ACC112 (cell line): ENCODE data around the gene LRRK2.
"Not testable (repeated sequence)": the region's sequence is repeated elsewhere in the genome, so short reads cannot be mapped to it uniquely, and the experiment has no call there.

ENCODE experiments used
- H2AFZ ChIP-seq: fragments of 200-600 bp; sonication (generic); one replicate; pipeline ENCODE4 v1.6.0; 2017; ENCODE audit warnings: antibody characterized with exemption, low read length; ENCODE audit not compliant: unreplicated experiment
- H3K27ac ChIP-seq: fragments of 200-600 bp; sonication (generic); 2 replicates; pipeline ENCODE4 v1.5.1; 2014; ENCODE audit warnings: low read depth, mild to moderate bottlenecking, antibody characterized with exemption, low read length, moderate library complexity
- H3K27me3 ChIP-seq: fragments of 200-600 bp; sonication (generic); 2 replicates; pipeline ENCODE4 v1.6.1; 2014; ENCODE audit warnings: mild to moderate bottlenecking, antibody characterized with exemption, low read length, moderate library complexity, mixed read lengths; ENCODE audit not compliant: insufficient read depth
- H3K36me3 ChIP-seq: fragments of 200-600 bp; sonication (generic); 2 replicates; pipeline ENCODE4 v1.6.1; 2016; ENCODE audit warnings: mild to moderate bottlenecking, antibody characterized with exemption, low read length, moderate library complexity, mixed read lengths; ENCODE audit not compliant: insufficient read depth
- H3K4me1 ChIP-seq: fragments of 200-600 bp; sonication (generic); one replicate; pipeline ENCODE4 v1.6.1; 2016; ENCODE audit warnings: low read length, mixed read lengths; ENCODE audit not compliant: insufficient read depth, unreplicated experiment, control insufficient read depth
- H3K4me3 ChIP-seq: fragments of 200-600 bp; sonication (generic); 2 replicates; pipeline ENCODE4 v1.5.1; 2014; ENCODE audit warnings: mild to moderate bottlenecking, low read depth, low read length
- H3K79me2 ChIP-seq: fragments of 200-600 bp; sonication (generic); one replicate; pipeline ENCODE4 v1.6.0; 2016; ENCODE audit warnings: low read length; ENCODE audit not compliant: control insufficient read depth, unreplicated experiment, insufficient read depth

Gene LRRK2

GRCh38 chr12:40248585-40249297 lies 23.9 kb downstream of the LRRK2 start:
- H3K27ac ChIP-seq: no peak overlapping the region
- H3K4me3 ChIP-seq: no peak overlapping the region
- no peak overlapping the region for H2AFZ ChIP-seq
- H3K36me3 ChIP-seq: peaks cover 5% of the 10 kb centered on the region; the same call in 1 of the 2 replicates
- H3K27me3 ChIP-seq: no peaks in the 10 kb centered on the region
- no peaks in the 10 kb centered on the region for H3K4me1 ChIP-seq
- no peaks in the 10 kb centered on the region for H3K79me2 ChIP-seq

GRCh38 chr12:40250652-40251051 lies 25.9 kb downstream of the LRRK2 start:
- H2AFZ ChIP-seq, H3K36me3 ChIP-seq, H3K4me3 ChIP-seq, H3K27ac ChIP-seq, H3K79me2 ChIP-seq, H3K4me1 ChIP-seq, H3K27me3 ChIP-seq: not testable (repeated sequence)

GRCh38 chr12:40253936-40254335 lies 29.1 kb downstream of the LRRK2 start:
- peaks cover 5% of the 10 kb centered on the region; the same call in 1 of the 2 replicates for H3K36me3 ChIP-seq
- H3K79me2 ChIP-seq: no peaks in the 10 kb centered on the region
- no peaks in the 10 kb centered on the region for H3K27me3 ChIP-seq
- H2AFZ ChIP-seq: no peak overlapping the region
- no peaks in the 10 kb centered on the region for H3K4me1 ChIP-seq
- no peak overlapping the region for H3K4me3 ChIP-seq
- no peak overlapping the region for H3K27ac ChIP-seq

GRCh38 chr12:40254455-40255085 lies 29.8 kb downstream of the LRRK2 start:
- no peak overlapping the region for H2AFZ ChIP-seq
- H3K27ac ChIP-seq: no peak overlapping the region
- no peak overlapping the region for H3K4me3 ChIP-seq
- H3K4me1 ChIP-seq: no peaks in the 10 kb centered on the region
- H3K79me2 ChIP-seq: no peaks in the 10 kb centered on the region
- no peaks in the 10 kb centered on the region for H3K27me3 ChIP-seq
- H3K36me3 ChIP-seq: peaks cover 5% of the 10 kb centered on the region; the same call in 1 of the 2 replicates

- Histone ChIP-seq H3K27ac (no peak overlapping the region), H3K79me2 (no peaks in the 10 kb centered on the region), H3K4me3 (no peak overlapping the region), H3K27me3 (no peaks in the 10 kb centered on the region), H3K36me3 (no peaks in the 10 kb centered on the region), H2AFZ (no peak overlapping the region), H3K4me1 (no peaks in the 10 kb centered on the region)
Measured at GRCh38 chr12:40258371-40258770, 33.6 kb downstream of the LRRK2 start.

GRCh38 chr12:40261937-40262336 lies 37.1 kb downstream of the LRRK2 start:
- H3K79me2 ChIP-seq: no peaks in the 10 kb centered on the region
- no peaks in the 10 kb centered on the region for H3K27me3 ChIP-seq
- H3K27ac ChIP-seq: no peak overlapping the region
- no peaks in the 10 kb centered on the region for H3K4me1 ChIP-seq
- no peak overlapping the region for H3K4me3 ChIP-seq
- peaks cover 8% of the 10 kb centered on the region for H3K36me3 ChIP-seq
- no peak overlapping the region for H2AFZ ChIP-seq

- Histone ChIP-seq H3K4me3 (no peak overlapping the region), H3K79me2 (no peaks in the 10 kb centered on the region), H3K27ac (no peak overlapping the region), H3K4me1 (no peaks in the 10 kb centered on the region), H3K36me3 (peaks cover 8% of the 10 kb centered on the region), H2AFZ (no peak overlapping the region), H3K27me3 (no peaks in the 10 kb centered on the region)
Measured at GRCh38 chr12:40262657-40263056, 37.9 kb downstream of the LRRK2 start.

- Histone ChIP-seq H3K4me3 (no peak overlapping the region), H2AFZ (no peak overlapping the region), H3K4me1 (no peaks in the 10 kb centered on the region), H3K27me3 (no peaks in the 10 kb centered on the region), H3K36me3 (peaks cover 8% of the 10 kb centered on the region), H3K79me2 (no peaks in the 10 kb centered on the region), H3K27ac (no peak overlapping the region)
Measured at GRCh38 chr12:40263616-40264409, 39.0 kb downstream of the LRRK2 start.

- Histone ChIP-seq H3K27me3 (no peaks in the 10 kb centered on the region), H3K4me3 (no peak overlapping the region), H2AFZ (no peak overlapping the region), H3K27ac (no peak overlapping the region), H3K36me3 (no peaks in the 10 kb centered on the region), H3K4me1 (no peaks in the 10 kb centered on the region), H3K79me2 (no peaks in the 10 kb centered on the region)
Measured at GRCh38 chr12:40271981-40272664, 47.3 kb downstream of the LRRK2 start.

- Histone ChIP-seq H3K79me2 (no peaks in the 10 kb centered on the region), H2AFZ (no peak overlapping the region), H3K4me1 (no peaks in the 10 kb centered on the region), H3K27ac (no peak overlapping the region), H3K27me3 (no peaks in the 10 kb centered on the region), H3K4me3 (no peak overlapping the region), H3K36me3 (0 out of 2 replicates have a peak, but pooled peaks cover 3% of the 10 kb centered on the region)
Measured at GRCh38 chr12:40281791-40282364, 57.1 kb downstream of the LRRK2 start.
